ENCODE results near the gene NTM.

NTM gene

DNA sequence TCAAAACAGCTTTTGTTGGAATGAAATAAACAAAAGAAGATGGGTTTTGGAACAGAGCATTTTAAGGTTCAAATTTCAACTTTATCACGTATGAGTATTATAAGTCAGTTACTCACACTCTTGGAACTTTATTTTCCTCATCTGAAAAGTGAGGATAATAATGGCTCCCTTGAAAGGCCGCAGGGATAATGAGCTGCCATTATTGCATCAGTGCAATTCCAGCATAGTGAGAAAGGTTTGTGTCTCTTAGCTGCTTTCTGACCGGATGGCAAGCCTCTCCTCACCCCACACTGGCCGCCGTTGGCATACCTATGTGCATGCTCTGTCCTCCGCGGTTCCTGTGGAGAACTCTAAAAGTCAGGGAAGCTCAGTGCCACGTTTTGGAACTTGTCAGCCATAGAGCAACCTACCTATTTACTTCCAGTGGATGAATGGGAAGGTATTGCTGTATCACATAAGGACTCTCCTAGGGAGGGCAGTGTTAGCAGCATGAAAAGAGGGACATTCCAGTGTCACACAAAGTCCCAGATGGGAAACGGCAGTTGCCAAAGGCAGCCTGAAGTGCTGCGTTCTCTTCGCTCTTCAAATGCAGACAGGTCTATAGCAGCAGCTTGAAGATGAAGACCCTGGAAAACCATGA lies 368.9 kb downstream of the NTM start:
- Histone ChIP-seq H3K27me3 (no peaks in the 10 kb centered on the region), H3K9me3 (no peaks in the 10 kb centered on the region; the same call in none of the 2 replicates), H3K36me3 (no peaks in the 10 kb centered on the region), H3K4me3 (ENCODE audit: low read depth, low read length) (no peak overlapping the region), H3K4me1 (no peaks in the 10 kb centered on the region)
- TF ChIP-seq CTCF (IDR thresholded peaks at IDR 0.05; ENCODE audit: low read depth, low read length), result no peak
- no peak for DNase-seq

GRCh38 chr11:131744847-131745246 lies 374.4 kb downstream of the NTM start:
- DNase-seq, result no peak
- Histone ChIP-seq H3K9me3 (no peaks in the 10 kb centered on the region; the same call in none of the 2 replicates), H3K4me3 (ENCODE audit: low read depth, low read length) (no peak overlapping the region), H3K4me1 (no peaks in the 10 kb centered on the region), H3K27me3 (no peaks in the 10 kb centered on the region), H3K36me3 (no peaks in the 10 kb centered on the region)
- TF ChIP-seq CTCF (IDR thresholded peaks at IDR 0.05; ENCODE audit: low read depth, low read length), result no peak

GRCh38 chr11:131745405-131745804 lies 375.0 kb downstream of the NTM start:
- H3K9me3 ChIP-seq, result no peaks in the 10 kb centered on the region; the same call in 1 of the 2 replicates
- no peak overlapping the region for H3K4me3 ChIP-seq (ENCODE audit: low read depth, low read length)
- H3K36me3 ChIP-seq, result no peaks in the 10 kb centered on the region
- H3K4me1 ChIP-seq, result no peaks in the 10 kb centered on the region
- TF ChIP-seq CTCF (IDR thresholded peaks at IDR 0.05; ENCODE audit: low read depth, low read length), result no peak
- DNase-seq, result no peak
- H3K27me3 ChIP-seq, result no peaks in the 10 kb centered on the region

- no peaks in the 10 kb centered on the region for H3K27me3 ChIP-seq
- no peaks in the 10 kb centered on the region; the same call in 1 of the 2 replicates for H3K9me3 ChIP-seq
- no peaks in the 10 kb centered on the region for H3K4me1 ChIP-seq
- no peaks in the 10 kb centered on the region for H3K36me3 ChIP-seq
- no peak overlapping the region for H3K4me3 ChIP-seq (ENCODE audit: low read depth, low read length)
- TF ChIP-seq CTCF (IDR thresholded peaks at IDR 0.05; ENCODE audit: low read depth, low read length), result no peak
- no peak for DNase-seq
Observed at GRCh38 chr11:131746201-131746600, 375.8 kb downstream of the NTM start.

DNA sequence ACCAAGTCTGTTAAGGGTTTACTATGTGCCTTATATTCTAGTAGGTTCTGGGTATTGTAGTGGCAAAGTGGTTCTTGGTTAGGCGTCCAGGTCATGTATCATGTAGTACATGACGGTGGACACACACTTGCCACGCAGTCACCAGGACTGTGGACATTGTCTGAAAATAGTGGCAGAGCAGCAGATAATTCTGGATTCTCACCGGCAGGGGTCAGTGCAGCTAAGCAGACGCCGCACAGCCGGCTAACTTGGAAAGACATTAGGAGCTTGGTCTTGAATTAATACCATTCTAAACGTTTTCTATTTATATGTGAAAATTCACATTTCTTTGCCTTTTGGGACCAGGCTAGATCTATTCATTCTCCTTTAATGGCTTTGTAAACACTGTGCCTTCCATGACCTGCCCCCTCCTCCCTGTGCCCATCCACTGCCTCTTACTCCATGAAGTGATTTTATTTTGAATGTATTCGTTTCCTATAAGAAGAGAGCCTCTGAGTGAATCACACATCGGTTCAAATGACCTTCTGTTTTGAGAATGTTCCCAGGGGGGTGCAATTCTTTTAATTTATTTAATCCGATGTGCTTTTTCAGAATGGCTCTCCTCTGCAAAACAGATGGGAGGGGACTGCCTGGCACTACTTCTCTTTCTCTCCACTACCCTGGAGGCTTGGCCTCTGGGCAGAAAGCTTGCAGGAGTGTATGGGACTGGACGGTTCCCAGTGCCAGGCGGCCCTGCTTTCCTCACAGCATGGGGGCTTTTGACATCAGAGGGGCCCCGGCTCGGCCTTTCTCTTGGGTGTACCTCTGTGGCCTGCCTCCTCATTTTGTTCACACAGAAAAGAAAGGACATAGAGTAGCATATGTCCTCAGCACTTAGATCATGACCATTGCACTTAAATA lies 378.0 kb downstream of the NTM start:
- peak; percentile 30 for DNase-seq
- Histone ChIP-seq H3K4me3 (ENCODE audit: low read depth, low read length) (no peak overlapping the region), H3K36me3 (no peaks in the 10 kb centered on the region), H3K4me1 (no peaks in the 10 kb centered on the region), H3K27me3 (no peaks in the 10 kb centered on the region), H3K9me3 (no peaks in the 10 kb centered on the region; the same call in 1 of the 2 replicates)
- TF ChIP-seq CTCF (IDR thresholded peaks at IDR 0.05; ENCODE audit: low read depth, low read length), result peak; percentile 59

- DNase-seq, result no peak
- no peaks in the 10 kb centered on the region for H3K36me3 ChIP-seq
- TF ChIP-seq CTCF (IDR thresholded peaks at IDR 0.05; ENCODE audit: low read depth, low read length), result no peak
- no peak overlapping the region for H3K4me3 ChIP-seq (ENCODE audit: low read depth, low read length)
- H3K4me1 ChIP-seq, result no peaks in the 10 kb centered on the region
- H3K9me3 ChIP-seq, result no peaks in the 10 kb centered on the region; the same call in 1 of the 2 replicates
- no peaks in the 10 kb centered on the region for H3K27me3 ChIP-seq
Observed at GRCh38 chr11:131749101-131749500, 378.7 kb downstream of the NTM start.

Measured in BE2C (cell line).